ENCODE data around the gene ONECUT1.

ONECUT1 gene

DNA sequence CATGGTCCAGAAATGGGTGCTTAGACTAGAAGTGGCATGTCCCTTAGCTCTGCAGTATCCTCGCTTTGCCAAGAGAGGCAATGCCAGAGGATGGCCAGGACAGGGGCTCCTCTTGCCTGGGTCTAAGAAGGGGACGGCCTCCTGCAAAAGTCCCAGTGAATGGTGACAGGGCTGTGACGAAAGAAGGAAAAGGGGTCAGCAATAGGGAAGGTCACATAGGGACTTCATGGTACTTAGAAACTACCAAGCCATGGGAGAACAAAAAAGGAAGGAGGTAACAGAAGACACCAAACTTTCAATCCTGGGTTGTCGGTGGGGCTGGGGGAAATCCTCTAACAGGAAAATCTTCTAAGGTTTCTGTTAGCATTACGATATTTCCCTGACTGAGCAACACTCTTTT lies 74.7 kb downstream of the ONECUT1 start:
- POLR2A ChIA-PET (ENCODE audit: low non-redundant PET): no interaction called here

GRCh38 chr15:52714968-52715367 lies 75.2 kb downstream of the ONECUT1 start:
- POLR2A ChIA-PET (ENCODE audit: low non-redundant PET): no interaction called here
- TF ChIP-seq CTCF (conservative IDR thresholded peaks at IDR 0.05; ENCODE audit: low read depth): no peak
- no peak overlapping the region for H3K27ac ChIP-seq
- CTCF ChIA-PET: interaction anchor here (0.6 kb wide), 1 partner anchor 1249 kb away, joined by 3 read pairs; no protein-coding TSS in a partner anchor
- DNase-seq (ENCODE audit: low spot score): no peak

More for the DNA sequence above, 74.7 kb downstream of the ONECUT1 start:
- no peak overlapping the region for H3K27ac ChIP-seq
- TF ChIP-seq CTCF (conservative IDR thresholded peaks at IDR 0.05; ENCODE audit: low read depth): no peak
- no peak for DNase-seq (ENCODE audit: low spot score)
- CTCF ChIA-PET: no interaction called here

GRCh38 chr15:52710708-52711389 lies 79.3 kb downstream of the ONECUT1 start:
- H3K27ac ChIP-seq: no peak overlapping the region
- POLR2A ChIA-PET (ENCODE audit: low non-redundant PET): no interaction called here
- CTCF ChIA-PET: interaction anchor here (0.6 to 1.0 kb wide), 2 partner anchors 43 to 147 kb away, joined by 3 to 4 read pairs; no protein-coding TSS in a partner anchor
- TF ChIP-seq CTCF (conservative IDR thresholded peaks at IDR 0.05; ENCODE audit: low read depth): no peak
- no peak for DNase-seq (ENCODE audit: low spot score)

DNA sequence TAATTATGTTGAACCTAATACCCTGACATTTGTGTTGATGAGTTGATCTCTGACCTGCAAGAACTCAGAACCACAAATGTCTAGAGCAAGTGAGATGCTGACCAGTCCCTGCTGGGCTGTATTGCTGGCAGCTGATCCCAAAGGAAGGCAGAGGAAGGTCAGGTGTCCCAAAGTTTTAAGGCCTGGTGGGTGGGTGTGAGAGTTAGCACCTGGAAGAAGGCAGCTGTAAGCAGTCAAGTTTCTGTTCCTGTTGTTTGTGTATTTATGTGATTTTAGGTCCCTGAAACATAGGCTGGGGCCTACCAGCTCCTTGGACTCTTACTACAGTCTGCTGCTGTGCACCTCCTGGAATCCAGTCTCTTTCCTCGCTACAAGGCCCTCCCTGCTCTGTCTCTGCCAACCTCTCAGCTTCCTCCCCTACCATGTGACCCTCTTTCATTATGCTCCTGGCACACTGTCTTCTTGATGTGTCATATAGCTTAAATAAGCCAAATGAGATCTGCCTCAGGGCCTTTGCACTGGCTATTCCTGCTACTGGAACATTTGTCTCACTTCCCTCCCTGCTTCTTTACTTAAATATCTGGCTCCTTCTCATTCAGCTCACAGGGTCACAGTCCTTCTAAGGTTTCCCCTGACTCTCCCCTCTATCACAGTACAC lies 80.0 kb downstream of the ONECUT1 start:
- no peak for TF ChIP-seq CTCF (conservative IDR thresholded peaks at IDR 0.05; ENCODE audit: low read depth)
- no peak overlapping the region for H3K27ac ChIP-seq
- POLR2A ChIA-PET (ENCODE audit: low non-redundant PET): no interaction called here
- CTCF ChIA-PET: interaction anchor here (0.6 to 1.0 kb wide), 2 partner anchors 42 to 146 kb away, joined by 3 to 4 read pairs; no protein-coding TSS in a partner anchor
- no peak for DNase-seq (ENCODE audit: low spot score)

GRCh38 chr15:52709187-52709981 lies 80.8 kb downstream of the ONECUT1 start:
- DNase-seq (ENCODE audit: low spot score): no peak
- ChIA-PET CTCF (no interaction called here), POLR2A (ENCODE audit: low non-redundant PET) (no interaction called here)
- TF ChIP-seq CTCF (conservative IDR thresholded peaks at IDR 0.05; ENCODE audit: low read depth): no peak
- H3K27ac ChIP-seq: no peak overlapping the region

Measured in RWPE1 (cell line).